Measurements from ENCODE around the gene FAM89B. TPM values are rescaled to one million over a fixed set of nuclear protein-coding genes. Genes with fewer than 3 reads are reported as not detected.

Gene FAM89B
- total and polyA plus RNA-seq, 4 donors: 49.5 to 83.4 (median 65.9) TPM

DNA sequence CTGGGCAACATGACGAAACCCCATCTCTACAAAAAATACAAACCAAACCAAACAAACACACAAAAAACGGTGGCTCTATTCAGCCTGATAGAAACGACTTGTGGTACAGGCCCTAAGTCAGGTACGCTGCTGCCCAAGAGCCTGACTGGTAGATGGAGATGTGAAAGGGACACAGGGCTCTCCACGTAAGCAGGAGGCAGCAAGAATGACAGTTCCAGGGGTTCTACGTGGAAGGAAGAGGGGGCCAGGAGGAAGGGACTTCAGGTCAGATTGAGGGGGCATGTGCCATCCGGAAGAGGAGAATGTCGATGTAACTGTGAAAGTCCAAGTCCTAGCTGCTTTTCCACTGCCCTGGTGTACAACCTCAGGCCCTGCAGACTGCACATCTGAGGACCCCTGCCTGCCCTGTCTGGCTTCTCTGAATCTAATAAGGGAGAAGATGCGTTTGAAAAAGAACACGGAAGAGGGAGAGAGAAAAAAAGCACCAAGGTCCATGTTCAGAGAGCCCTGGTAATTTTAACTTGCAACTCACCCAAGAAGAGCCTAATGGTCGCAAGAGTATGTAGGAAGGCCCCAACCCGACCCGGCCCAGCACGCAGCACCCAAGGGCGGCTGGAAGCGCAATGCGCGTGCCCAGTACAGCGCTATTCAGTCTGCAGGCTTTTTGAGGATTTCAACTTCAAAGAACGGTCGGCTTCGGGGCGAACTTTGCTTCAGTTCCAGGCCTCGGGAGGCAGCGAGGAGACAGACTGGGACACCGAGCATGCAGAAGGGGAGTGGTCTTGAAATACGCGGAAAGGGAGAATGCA lies 3.0 kb upstream of the FAM89B start:
- intact Hi-C loops (cut with DNase I): loop anchor here in 1 of 2 donors (1.0 kb wide), 1 partner anchor 8 kb away; no protein-coding TSS in a partner anchor
- no peak for DNase-seq
- ATAC-seq (ENCODE audit: low FRiP score): no peak
- Histone ChIP-seq H3K4me3 (ENCODE audit: low read length in 2 of 2) (peak overlapping the region; percentile 43 to 61), H3K4me1 (ENCODE audit: control insufficient read depth in 1 of 2, insufficient read depth in 2 of 2, low read length in 2 of 2) (no peaks in the 10 kb centered on the region), H3K27me3 (ENCODE audit: control insufficient read depth in 1 of 2, insufficient read depth in 2 of 2, low read length in 1 of 2) (no peaks in the 10 kb centered on the region), H3K9me3 (ENCODE audit: control insufficient read depth, low read length) (no peaks in the 10 kb centered on the region), H3K27ac (ENCODE audit: low read depth in 1 of 2, low read length in 2 of 2) (peak overlapping the region; percentile 20 to 83), H3K36me3 (ENCODE audit: control insufficient read depth in 1 of 2, insufficient read depth in 2 of 2, low read length in 1 of 2) (no peaks in the 10 kb centered on the region)
- WGBS, 2 donors: 2 to 4% methylated on average over 28 of the region's 28 CpGs

DNA sequence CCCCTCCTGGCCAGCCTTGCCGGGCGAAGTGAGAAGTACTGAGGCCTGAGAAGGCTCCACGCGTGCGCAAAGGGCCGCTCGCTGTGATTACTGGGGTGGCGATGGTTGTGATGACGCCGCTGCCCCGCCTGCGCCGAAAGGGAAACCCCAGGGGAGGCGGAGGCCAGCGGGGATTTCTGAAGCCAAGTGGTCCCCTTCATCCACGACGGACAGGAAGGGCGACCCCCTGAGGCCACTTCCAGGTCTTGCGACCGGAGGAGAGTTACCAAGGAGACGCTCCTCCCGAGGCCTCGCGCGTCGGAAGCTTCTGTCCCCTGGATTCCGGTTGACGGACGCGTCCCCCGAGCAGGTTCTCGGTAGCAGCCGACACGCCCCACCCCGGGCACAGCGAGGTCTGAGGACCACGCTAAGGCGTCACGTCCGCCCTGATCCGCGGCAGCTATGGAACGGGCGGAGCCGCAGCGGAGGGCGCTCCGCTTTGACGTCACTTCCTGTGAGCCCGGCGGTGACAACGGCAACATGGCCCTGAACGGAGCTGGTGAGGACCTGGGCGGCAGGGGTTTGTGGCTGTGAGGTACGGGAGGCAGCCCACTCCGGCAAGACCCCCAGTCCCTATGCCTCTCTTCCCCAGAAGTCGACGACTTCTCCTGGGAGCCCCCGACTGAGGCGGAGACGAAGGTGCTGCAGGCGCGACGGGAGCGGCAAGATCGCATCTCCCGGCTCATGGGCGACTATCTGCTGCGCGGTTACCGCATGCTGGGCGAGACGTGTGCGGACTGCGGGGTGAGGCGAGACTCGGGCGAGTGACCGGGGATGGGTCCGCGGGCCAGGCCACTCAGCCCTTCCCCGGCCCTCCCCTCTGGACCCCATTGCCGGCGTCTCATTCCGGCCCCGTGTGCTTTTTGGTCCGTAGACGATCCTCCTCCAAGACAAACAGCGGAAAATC lies 2.1 kb upstream of the FAM89B start, which contains the start of gene ZNRD2:
ZNRD2 (plus strand) TSS at position 505 of the 946 bp plus-strand sequence; CDS start at position 520, 15 bp downstream.
- intact Hi-C loops (cut with DNase I): loop anchor here in 1 of 2 donors (1.0 kb wide), 1 partner anchor 9 kb away; no protein-coding TSS in a partner anchor
- DNase-seq: peak; percentile 99
- Histone ChIP-seq H3K27ac (ENCODE audit: low read depth in 1 of 2, low read length in 2 of 2) (peak within 1 kb of the TSS; percentile 20 to 87), H3K4me1 (ENCODE audit: control insufficient read depth in 1 of 2, insufficient read depth in 2 of 2, low read length in 2 of 2) (no peaks in the 10 kb centered on the region), H3K27me3 (ENCODE audit: control insufficient read depth in 1 of 2, insufficient read depth in 2 of 2, low read length in 1 of 2) (no peaks in the 10 kb centered on the region), H3K4me3 (ENCODE audit: low read length in 2 of 2) (peak within 1 kb of the TSS; percentile 69 to 84), H3K9me3 (ENCODE audit: control insufficient read depth, low read length) (no peaks in the 10 kb centered on the region), H3K36me3 (ENCODE audit: control insufficient read depth in 1 of 2, insufficient read depth in 2 of 2, low read length in 1 of 2) (no peaks in the 10 kb centered on the region)
- WGBS, 2 donors: 0% methylated on average over 85 to 89 of the region's 89 CpGs
- ATAC-seq (ENCODE audit: low FRiP score): peak; percentile 90

DNA sequence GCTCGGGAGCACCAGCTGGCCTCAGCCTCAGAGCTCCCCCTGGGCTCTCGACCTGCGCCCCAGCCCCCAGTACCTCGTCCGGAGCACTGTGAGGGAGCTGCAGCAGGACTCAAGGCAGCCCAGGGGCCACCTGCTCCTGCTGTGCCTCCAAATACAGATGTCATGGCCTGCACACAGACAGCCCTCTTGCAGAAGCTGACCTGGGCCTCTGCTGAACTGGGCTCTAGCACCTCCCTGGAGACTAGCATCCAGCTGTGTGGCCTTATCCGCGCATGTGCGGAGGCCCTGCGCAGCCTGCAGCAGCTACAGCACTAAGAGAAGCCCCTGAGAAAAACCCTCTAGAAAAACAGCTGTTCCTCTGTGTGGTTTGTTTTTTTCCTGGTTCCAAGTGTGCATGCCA lies 918 bp upstream of the FAM89B start:
- ATAC-seq (ENCODE audit: low FRiP score) (no peak), DNase-seq (no peak)
- intact Hi-C loops (cut with DNase I): no loop called here
- Histone ChIP-seq H3K4me3 (ENCODE audit: low read length in 2 of 2) (no peak overlapping the region), H3K27me3 (ENCODE audit: control insufficient read depth in 1 of 2, insufficient read depth in 2 of 2, low read length in 1 of 2) (no peaks in the 10 kb centered on the region), H3K27ac (ENCODE audit: low read depth in 1 of 2, low read length in 2 of 2) (peak overlapping the region in 1 of 2 donors; percentile 53), H3K9me3 (ENCODE audit: control insufficient read depth, low read length) (no peaks in the 10 kb centered on the region), H3K36me3 (ENCODE audit: control insufficient read depth in 1 of 2, insufficient read depth in 2 of 2, low read length in 1 of 2) (no peaks in the 10 kb centered on the region), H3K4me1 (ENCODE audit: control insufficient read depth in 1 of 2, insufficient read depth in 2 of 2, low read length in 2 of 2) (no peaks in the 10 kb centered on the region)
- 68 to 81% methylated on average over 9 of the region's 9 CpGs for WGBS, 2 donors

DNA sequence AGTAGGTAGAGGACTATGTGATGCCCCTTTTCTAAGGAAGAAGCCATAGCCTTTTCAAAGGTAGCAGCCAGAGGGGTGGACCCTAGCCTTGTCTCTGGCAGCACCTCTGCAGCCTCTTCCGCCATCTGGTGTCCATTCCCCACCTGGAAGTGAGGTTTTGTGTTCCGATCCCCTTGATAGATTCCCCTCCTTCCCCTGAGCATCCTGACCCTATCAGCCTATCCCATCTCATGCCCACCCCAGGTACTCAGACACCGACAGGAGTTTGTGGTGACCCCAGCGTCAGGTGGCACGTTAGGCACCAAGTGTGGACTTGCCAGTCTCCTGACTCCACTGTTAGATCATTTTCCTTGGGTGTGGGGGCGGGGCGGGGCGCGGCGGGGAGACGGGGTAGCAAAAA lies 398 bp upstream of the FAM89B start:
- Histone ChIP-seq H3K4me3 (ENCODE audit: low read length in 2 of 2) (peak overlapping the region in 1 of 2 donors; percentile 76), H3K4me1 (ENCODE audit: control insufficient read depth in 1 of 2, insufficient read depth in 2 of 2, low read length in 2 of 2) (no peaks in the 10 kb centered on the region), H3K9me3 (ENCODE audit: control insufficient read depth, low read length) (no peaks in the 10 kb centered on the region), H3K27ac (ENCODE audit: low read depth in 1 of 2, low read length in 2 of 2) (peak overlapping the region in 1 of 2 donors; percentile 53), H3K27me3 (ENCODE audit: control insufficient read depth in 1 of 2, insufficient read depth in 2 of 2, low read length in 1 of 2) (no peaks in the 10 kb centered on the region), H3K36me3 (ENCODE audit: control insufficient read depth in 1 of 2, insufficient read depth in 2 of 2, low read length in 1 of 2) (no peaks in the 10 kb centered on the region)
- intact Hi-C loops (cut with DNase I): no loop called here
- ATAC-seq (ENCODE audit: low FRiP score) (no peak), DNase-seq (no peak)
- 4 to 5% methylated on average over 11 of the region's 11 CpGs for WGBS, 2 donors

DNA sequence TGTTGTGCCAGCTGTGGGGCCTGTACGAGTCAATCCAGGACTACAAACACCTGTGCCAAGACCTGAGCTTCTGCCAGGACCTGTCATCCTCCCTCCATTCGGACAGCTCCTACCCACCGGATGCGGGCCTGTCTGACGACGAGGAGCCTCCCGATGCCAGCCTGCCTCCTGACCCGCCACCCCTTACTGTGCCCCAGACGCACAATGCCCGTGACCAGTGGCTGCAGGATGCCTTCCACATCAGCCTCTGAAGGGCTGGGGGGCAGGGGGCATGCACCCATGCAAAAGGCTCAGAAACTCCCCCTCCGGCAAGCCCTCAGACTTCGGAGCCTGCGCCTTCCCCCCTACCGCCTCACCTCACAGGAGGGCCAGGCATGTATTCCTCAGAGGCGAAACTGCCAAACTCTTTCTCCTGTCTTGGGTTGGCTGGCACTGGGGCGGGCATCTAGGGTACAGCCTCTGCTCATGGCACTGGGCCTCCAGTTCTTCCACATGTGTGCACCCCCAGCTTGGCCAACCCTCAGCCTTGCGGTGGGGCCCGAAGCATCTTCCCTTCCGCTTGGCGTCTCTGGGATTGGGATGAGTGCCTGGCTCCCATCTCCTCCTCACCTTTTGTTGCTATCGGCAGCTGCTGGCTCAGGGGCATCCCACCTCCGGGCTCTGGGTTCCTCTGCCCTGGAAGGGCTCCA lies 1.2 kb downstream of the FAM89B start:
- no peaks in the 10 kb centered on the region for H3K36me3 ChIP-seq (ENCODE audit: control insufficient read depth in 1 of 2, insufficient read depth in 2 of 2, low read length in 1 of 2)
- H3K4me1 ChIP-seq (ENCODE audit: control insufficient read depth in 1 of 2, insufficient read depth in 2 of 2, low read length in 2 of 2): no peaks in the 10 kb centered on the region
- DNase-seq (peak in 1 of 2 donors; percentile 73), ATAC-seq (ENCODE audit: low FRiP score) (no peak)
- H3K27me3 ChIP-seq (ENCODE audit: control insufficient read depth in 1 of 2, insufficient read depth in 2 of 2, low read length in 1 of 2): no peaks in the 10 kb centered on the region
- no peaks in the 10 kb centered on the region for H3K9me3 ChIP-seq (ENCODE audit: control insufficient read depth, low read length)
- peak overlapping the region; percentile 76 to 79 for H3K4me3 ChIP-seq (ENCODE audit: low read length in 2 of 2)
- WGBS, 2 donors: 4 to 7% methylated on average over 22 of the region's 22 CpGs
- intact Hi-C loops (cut with DNase I): loop anchor here in 1 of 2 donors (1.0 to 2.0 kb wide), 3 partner anchors 15 to 33 kb away; partner anchors contain the start of gene LTBP3
- H3K27ac ChIP-seq (ENCODE audit: low read depth in 1 of 2, low read length in 2 of 2): peak overlapping the region in 1 of 2 donors; percentile 26

DNA sequence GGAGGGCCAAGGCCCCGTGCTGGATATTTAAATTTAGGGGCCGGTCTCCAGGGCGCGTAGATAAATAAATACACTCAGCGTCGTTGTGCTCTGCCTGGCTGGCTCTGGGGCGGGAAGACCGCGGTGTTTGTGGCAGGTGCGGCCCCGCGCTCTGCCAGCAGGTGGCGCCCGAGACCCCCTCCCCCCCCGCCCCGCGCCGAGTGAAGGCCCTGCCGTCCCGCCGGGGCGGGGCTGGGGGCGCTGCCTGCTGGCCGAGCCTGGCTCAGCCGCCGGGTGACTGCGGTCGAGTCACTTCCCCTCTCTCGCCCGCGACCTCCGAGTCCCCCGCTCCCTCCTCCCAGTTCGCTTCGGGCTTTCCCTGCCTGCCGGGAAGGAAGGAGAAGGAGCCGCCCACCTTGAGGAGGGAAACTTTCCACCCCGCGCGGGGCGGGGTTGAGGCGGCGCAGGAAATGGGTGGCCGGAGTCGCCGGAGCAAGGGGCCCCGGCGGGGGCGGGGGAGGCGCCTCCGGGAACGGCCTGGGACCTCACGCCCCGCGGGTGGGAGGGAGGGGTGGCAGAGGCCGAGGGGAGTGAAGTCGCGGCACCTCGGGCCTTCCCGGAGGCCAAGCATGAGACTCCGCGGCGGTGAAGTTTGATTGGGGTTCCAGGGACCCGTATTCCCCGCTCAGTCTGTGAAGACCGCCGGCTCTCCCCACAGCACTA lies 1.9 kb downstream of the FAM89B start:
- Histone ChIP-seq H3K36me3 (ENCODE audit: control insufficient read depth in 1 of 2, insufficient read depth in 2 of 2, low read length in 1 of 2) (no peaks in the 10 kb centered on the region), H3K4me3 (ENCODE audit: low read length in 2 of 2) (peak overlapping the region; percentile 13 to 35), H3K27me3 (ENCODE audit: control insufficient read depth in 1 of 2, insufficient read depth in 2 of 2, low read length in 1 of 2) (no peaks in the 10 kb centered on the region), H3K9me3 (ENCODE audit: control insufficient read depth, low read length) (no peaks in the 10 kb centered on the region), H3K4me1 (ENCODE audit: control insufficient read depth in 1 of 2, insufficient read depth in 2 of 2, low read length in 2 of 2) (no peaks in the 10 kb centered on the region), H3K27ac (ENCODE audit: low read depth in 1 of 2, low read length in 2 of 2) (peak overlapping the region in 1 of 2 donors; percentile 78)
- 1% methylated on average over 53 to 67 of the region's 67 CpGs for WGBS, 2 donors
- peak; percentile 98 to 99 for DNase-seq
- intact Hi-C loops (cut with DNase I): loop anchor here in 1 of 2 donors (1.0 to 2.0 kb wide), 3 partner anchors 15 to 34 kb away; partner anchors contain the start of gene LTBP3
- ATAC-seq (ENCODE audit: low FRiP score): peak; percentile 77

DNA sequence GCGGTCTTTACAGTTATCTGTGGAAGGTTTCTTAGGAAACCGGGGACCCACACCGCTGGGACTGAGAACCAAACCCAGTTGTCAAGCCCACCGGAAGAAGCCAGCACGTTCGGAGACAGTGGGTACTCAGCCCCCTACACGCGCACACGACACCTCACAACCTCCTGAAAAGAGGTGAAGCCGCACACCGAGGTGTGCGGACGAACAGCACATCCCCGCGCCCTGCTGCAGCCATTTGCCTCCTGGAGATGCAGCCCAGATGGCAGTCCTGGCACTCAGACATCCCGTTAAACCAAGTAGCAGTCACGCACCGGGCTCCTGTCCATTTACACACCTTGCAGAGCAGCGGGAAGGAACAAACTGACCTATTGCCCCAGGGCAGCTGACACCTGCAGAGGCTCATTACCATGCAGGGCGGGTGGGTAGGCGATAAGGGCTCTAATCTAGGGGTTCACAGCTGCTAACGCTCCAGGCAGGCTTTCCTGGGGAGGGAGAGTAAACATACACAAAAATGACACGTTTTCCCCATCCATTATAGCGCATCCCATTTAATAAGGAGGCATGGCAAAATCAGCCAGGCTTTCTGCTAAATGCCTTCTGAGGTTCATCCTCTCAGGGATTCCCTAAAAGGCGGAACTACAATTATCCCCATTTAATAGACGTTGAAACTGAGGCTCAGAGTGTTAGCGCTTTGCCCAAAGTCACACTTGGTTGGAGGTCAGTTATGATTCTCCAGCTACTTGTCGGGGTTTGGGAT lies 2.7 kb downstream of the FAM89B start:
- H3K9me3 ChIP-seq (ENCODE audit: control insufficient read depth, low read length): no peaks in the 10 kb centered on the region
- no peaks in the 10 kb centered on the region for H3K4me1 ChIP-seq (ENCODE audit: control insufficient read depth in 1 of 2, insufficient read depth in 2 of 2, low read length in 2 of 2)
- H3K27ac ChIP-seq (ENCODE audit: low read depth in 1 of 2, low read length in 2 of 2): peak overlapping the region in 1 of 2 donors; percentile 78
- H3K36me3 ChIP-seq (ENCODE audit: control insufficient read depth in 1 of 2, insufficient read depth in 2 of 2, low read length in 1 of 2): no peaks in the 10 kb centered on the region
- peak overlapping the region; percentile 15 to 82 for H3K4me3 ChIP-seq (ENCODE audit: low read length in 2 of 2)
- DNase-seq (no peak), ATAC-seq (ENCODE audit: low FRiP score) (no peak)
- no peaks in the 10 kb centered on the region for H3K27me3 ChIP-seq (ENCODE audit: control insufficient read depth in 1 of 2, insufficient read depth in 2 of 2, low read length in 1 of 2)
- intact Hi-C loops (cut with DNase I): loop anchor here in 1 of 2 donors (1.0 to 5.0 kb wide), 4 partner anchors 16 to 153 kb away; partner anchors contain the start of genes LTBP3 and NEAT1
- 24 to 25% methylated on average over 28 of the region's 28 CpGs for WGBS, 2 donors
